Activated gamma-delta T cell treated with anti-CD3 and anti-CD28 coated beads, Interleukin-2, amount 50 U/mL, for 16 hours (primary cell): ENCODE measurements around the gene PCAT7.
"Not testable (repeated sequence)": the region's sequence is repeated elsewhere in the genome, so short reads cannot be mapped to it uniquely, and the experiment has no call there.

ENCODE experiments used
- DNase-seq: peaks from one replicate; pipeline ENCODE4 v3.0.0-alpha.2; 2020; ENCODE audit warnings: low read depth

PCAT7 gene

GRCh38 chr9:94554439-94555331 is at the start of gene PCAT7:
TSS of gene PCAT7 (plus strand) at chr9:94555083.
- no peak for DNase-seq

GRCh38 chr9:94506370-94506769 is 48.5 kb upstream of the PCAT7 start:
- DNase-seq, result not testable (repeated sequence)

GRCh38 chr9:94507531-94508258 is 47.2 kb upstream of the PCAT7 start:
- no peak for DNase-seq

- DNase-seq, result no peak
These were observed 43.5 kb upstream of the PCAT7 start for GRCh38 chr9:94511134-94511954.

- no peak for DNase-seq
These were observed 43.0 kb upstream of the PCAT7 start for GRCh38 chr9:94511955-94512265.

GRCh38 chr9:94514722-94515121 is 40.2 kb upstream of the PCAT7 start:
- no peak for DNase-seq

GRCh38 chr9:94517254-94517653 is 37.6 kb upstream of the PCAT7 start:
- no peak for DNase-seq

- no peak for DNase-seq
These were observed 29.4 kb upstream of the PCAT7 start for GRCh38 chr9:94525396-94526035.

GRCh38 chr9:94526271-94526670 is 28.6 kb upstream of the PCAT7 start:
- no peak for DNase-seq

GRCh38 chr9:94526951-94527350 is 27.9 kb upstream of the PCAT7 start:
- no peak for DNase-seq

GRCh38 chr9:94528886-94529285 is 26.0 kb upstream of the PCAT7 start:
- no peak for DNase-seq

GRCh38 chr9:94533155-94533554 is 21.7 kb upstream of the PCAT7 start:
- DNase-seq, result no peak

- DNase-seq, result no peak
These were observed 21.3 kb upstream of the PCAT7 start for GRCh38 chr9:94533601-94534000.

- DNase-seq, result no peak
These were observed 20.0 kb upstream of the PCAT7 start for GRCh38 chr9:94534901-94535300.

- DNase-seq, result no peak
These were observed 16.0 kb upstream of the PCAT7 start for GRCh38 chr9:94538908-94539307.

- DNase-seq, result not testable (repeated sequence)
These were observed 10.5 kb upstream of the PCAT7 start for GRCh38 chr9:94544335-94544734.

GRCh38 chr9:94545940-94546339 is 8.9 kb upstream of the PCAT7 start:
- no peak for DNase-seq

- DNase-seq, result no peak
These were observed 1.6 kb upstream of the PCAT7 start for GRCh38 chr9:94553029-94553938.

- DNase-seq, result no peak
These were observed 825 bp upstream of the PCAT7 start for GRCh38 chr9:94554078-94554438.

GRCh38 chr9:94557376-94557775 is 2.5 kb downstream of the PCAT7 start:
- DNase-seq, result no peak

GRCh38 chr9:94560237-94560636 is 5.4 kb downstream of the PCAT7 start:
- no peak for DNase-seq
